ENCODE measurements around the gene TNFRSF6B.

- no peak for TF ChIP-seq CTCF (conservative IDR thresholded peaks at IDR 0.05; ENCODE audit: low read depth, low read length)
- no peak for TF ChIP-seq MAFK (IDR thresholded peaks at IDR 0.05; ENCODE audit: low read depth, low read length)
These were observed 185 bp upstream of the TNFRSF6B start for GRCh38 chr20:63696306-63696627.
